ENCODE data around the gene MLC1. TPM values are rescaled to one million over a fixed set of nuclear protein-coding genes. Genes with fewer than 3 reads are reported as not detected.

The MLC1 gene
- total RNA-seq, 1 donor from 2014 or later: 0.09 TPM

DNA sequence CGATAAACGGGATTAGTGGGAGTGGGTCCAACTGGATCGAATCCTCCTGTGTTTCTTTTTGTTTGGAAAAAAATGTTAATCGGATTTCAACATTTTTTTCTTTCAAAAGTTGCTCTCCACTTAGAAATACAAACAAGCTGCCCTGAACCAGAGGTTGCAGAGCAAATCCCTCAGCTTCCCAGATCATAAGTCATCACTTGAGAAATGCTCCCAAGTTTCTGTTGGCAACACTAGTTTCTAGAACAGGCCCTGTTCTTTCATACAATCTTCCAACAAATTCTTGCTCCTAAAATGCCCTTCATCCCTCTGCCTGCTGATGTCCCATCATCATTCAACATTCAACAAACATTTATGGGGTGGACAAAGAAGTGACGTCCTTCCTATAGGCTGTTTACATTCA, 1.3 kb upstream of the MLC1 start:
- Histone ChIP-seq H3K9ac (ENCODE audit: low read length) (no peak overlapping the region), H3K4me3 (ENCODE audit: insufficient read depth, low read depth, low read length) (no peak overlapping the region), H3K4me2 (ENCODE audit: low read length) (no peak overlapping the region), H4K20me1 (ENCODE audit: insufficient read depth, low read length) (no peaks in the 10 kb centered on the region), H3K4me1 (ENCODE audit: insufficient read depth, low read length) (peaks cover 4% of the 10 kb centered on the region), H2AFZ (ENCODE audit: low read depth, low read length) (no peak overlapping the region), H3K36me3 (ENCODE audit: insufficient read depth, low read length) (no peaks in the 10 kb centered on the region), H3K27ac (ENCODE audit: low read depth, low read length) (no peak overlapping the region), H3K79me2 (ENCODE audit: insufficient read depth, low read length) (no peaks in the 10 kb centered on the region), H3K9me3 (ENCODE audit: insufficient read depth, low read depth, low read length) (no peaks in the 10 kb centered on the region), H3K27me3 (ENCODE audit: insufficient read depth, low read length) (peaks cover 2% of the 10 kb centered on the region)
- Mint-ChIP-seq H3K27ac (ENCODE audit: unreplicated experiment) (peak overlapping the region; percentile 7), H3K9me3 (ENCODE audit: unreplicated experiment) (peaks cover 13% of the 10 kb centered on the region), H3K4me3 (ENCODE audit: unreplicated experiment) (no peak overlapping the region), H3K27me3 (ENCODE audit: low read depth, unreplicated experiment) (peaks cover 13% of the 10 kb centered on the region), H3K4me1 (ENCODE audit: low read depth, unreplicated experiment) (peaks cover 7% of the 10 kb centered on the region), H3K36me3 (ENCODE audit: low read depth, unreplicated experiment) (no peaks in the 10 kb centered on the region)
- DNase-seq (ENCODE audit: low read depth) (peak; percentile 83), FAIRE-seq (no peak)
- no peak for TF ChIP-seq EZH2 (IDR thresholded peaks at IDR 0.05; ENCODE audit: insufficient read depth, low read length)
- TF ChIP-seq, protein P1, sequence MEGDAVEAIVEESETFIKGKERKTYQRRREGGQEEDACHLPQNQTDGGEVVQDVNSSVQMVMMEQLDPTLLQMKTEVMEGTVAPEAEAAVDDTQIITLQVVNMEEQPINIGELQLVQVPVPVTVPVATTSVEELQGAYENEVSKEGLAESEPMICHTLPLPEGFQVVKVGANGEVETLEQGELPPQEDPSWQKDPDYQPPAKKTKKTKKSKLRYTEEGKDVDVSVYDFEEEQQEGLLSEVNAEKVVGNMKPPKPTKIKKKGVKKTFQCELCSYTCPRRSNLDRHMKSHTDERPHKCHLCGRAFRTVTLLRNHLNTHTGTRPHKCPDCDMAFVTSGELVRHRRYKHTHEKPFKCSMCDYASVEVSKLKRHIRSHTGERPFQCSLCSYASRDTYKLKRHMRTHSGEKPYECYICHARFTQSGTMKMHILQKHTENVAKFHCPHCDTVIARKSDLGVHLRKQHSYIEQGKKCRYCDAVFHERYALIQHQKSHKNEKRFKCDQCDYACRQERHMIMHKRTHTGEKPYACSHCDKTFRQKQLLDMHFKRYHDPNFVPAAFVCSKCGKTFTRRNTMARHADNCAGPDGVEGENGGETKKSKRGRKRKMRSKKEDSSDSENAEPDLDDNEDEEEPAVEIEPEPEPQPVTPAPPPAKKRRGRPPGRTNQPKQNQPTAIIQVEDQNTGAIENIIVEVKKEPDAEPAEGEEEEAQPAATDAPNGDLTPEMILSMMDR (IDR thresholded peaks at IDR 0.05; ENCODE audit: insufficient read depth, low read depth, low read length): no peak

DNA sequence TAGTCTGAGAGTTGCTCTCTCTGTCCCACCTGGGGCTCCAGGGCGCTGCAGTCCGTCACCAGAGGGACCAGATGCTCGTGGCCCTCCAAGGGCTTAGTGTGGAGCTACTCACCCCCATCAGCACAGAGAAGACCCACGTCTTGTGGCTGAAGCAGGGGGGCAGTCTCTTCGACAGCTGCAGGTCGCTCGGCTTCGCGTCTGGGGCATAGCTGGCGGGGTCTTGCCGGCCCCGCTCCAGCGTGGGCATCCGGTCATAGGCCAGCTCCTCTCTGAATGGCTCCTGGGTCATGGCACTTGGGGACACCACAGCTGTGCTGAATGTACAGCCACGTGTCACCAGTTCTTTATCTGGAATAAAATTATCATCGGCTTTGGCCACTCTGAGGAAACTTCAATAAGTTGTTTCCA, 608 bp downstream of the MLC1 start:
- Histone ChIP-seq H3K27me3 (ENCODE audit: insufficient read depth, low read length) (peaks cover 2% of the 10 kb centered on the region), H4K20me1 (ENCODE audit: insufficient read depth, low read length) (no peaks in the 10 kb centered on the region), H3K79me2 (ENCODE audit: insufficient read depth, low read length) (no peaks in the 10 kb centered on the region), H3K4me1 (ENCODE audit: insufficient read depth, low read length) (peaks cover 4% of the 10 kb centered on the region), H3K36me3 (ENCODE audit: insufficient read depth, low read length) (no peaks in the 10 kb centered on the region), H2AFZ (ENCODE audit: low read depth, low read length) (no peak overlapping the region), H3K9me3 (ENCODE audit: insufficient read depth, low read depth, low read length) (no peaks in the 10 kb centered on the region), H3K27ac (ENCODE audit: low read depth, low read length) (no peak overlapping the region), H3K9ac (ENCODE audit: low read length) (no peak overlapping the region), H3K4me3 (ENCODE audit: insufficient read depth, low read depth, low read length) (peak overlapping the region; percentile 21), H3K4me2 (ENCODE audit: low read length) (no peak overlapping the region)
- peaks cover 15% of the 10 kb centered on the region for H3K27me3 Mint-ChIP-seq (ENCODE audit: low read depth, unreplicated experiment)
- H3K36me3 Mint-ChIP-seq (ENCODE audit: low read depth, unreplicated experiment): no peaks in the 10 kb centered on the region
- no peak for TF ChIP-seq EZH2 (IDR thresholded peaks at IDR 0.05; ENCODE audit: insufficient read depth, low read length)
- TF ChIP-seq, protein P1 (IDR thresholded peaks at IDR 0.05; ENCODE audit: insufficient read depth, low read depth, low read length): no peak
- no peak overlapping the region for H3K27ac Mint-ChIP-seq (ENCODE audit: unreplicated experiment)
- H3K9me3 Mint-ChIP-seq (ENCODE audit: unreplicated experiment): peaks cover 10% of the 10 kb centered on the region
- no peak for FAIRE-seq
- peaks cover 7% of the 10 kb centered on the region for H3K4me1 Mint-ChIP-seq (ENCODE audit: low read depth, unreplicated experiment)
- no peak for DNase-seq (ENCODE audit: low read depth)
- no peak overlapping the region for H3K4me3 Mint-ChIP-seq (ENCODE audit: unreplicated experiment)

DNA sequence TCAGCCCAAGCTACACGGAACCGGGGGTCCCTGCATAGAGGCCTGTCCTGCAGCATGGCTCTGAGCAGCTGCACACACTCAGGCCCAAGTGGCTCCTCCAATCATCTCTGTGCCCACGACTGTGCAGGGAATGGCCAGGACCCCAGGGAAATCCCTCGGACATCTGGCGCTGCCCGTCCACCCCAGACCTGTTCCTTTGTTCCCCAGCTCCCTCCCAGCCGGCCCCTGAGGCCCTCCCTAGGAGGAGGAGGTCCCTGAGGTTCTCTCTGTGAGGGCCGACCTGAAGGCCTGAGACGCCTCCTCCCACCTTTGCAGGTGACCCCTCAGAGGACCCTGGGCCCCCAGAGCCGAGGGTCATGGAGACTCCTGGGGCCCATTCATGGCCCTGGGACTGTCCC, 1.1 kb downstream of the MLC1 start:
- Histone ChIP-seq H3K4me2 (ENCODE audit: low read length) (peak overlapping the region; percentile 39), H3K79me2 (ENCODE audit: insufficient read depth, low read length) (no peaks in the 10 kb centered on the region), H4K20me1 (ENCODE audit: insufficient read depth, low read length) (no peaks in the 10 kb centered on the region), H2AFZ (ENCODE audit: low read depth, low read length) (no peak overlapping the region), H3K27ac (ENCODE audit: low read depth, low read length) (no peak overlapping the region), H3K36me3 (ENCODE audit: insufficient read depth, low read length) (no peaks in the 10 kb centered on the region), H3K9ac (ENCODE audit: low read length) (no peak overlapping the region), H3K4me3 (ENCODE audit: insufficient read depth, low read depth, low read length) (no peak overlapping the region), H3K9me3 (ENCODE audit: insufficient read depth, low read depth, low read length) (no peaks in the 10 kb centered on the region), H3K27me3 (ENCODE audit: insufficient read depth, low read length) (peaks cover 2% of the 10 kb centered on the region), H3K4me1 (ENCODE audit: insufficient read depth, low read length) (peaks cover 4% of the 10 kb centered on the region)
- no peak overlapping the region for H3K4me3 Mint-ChIP-seq (ENCODE audit: unreplicated experiment)
- TF ChIP-seq, protein P1 (IDR thresholded peaks at IDR 0.05; ENCODE audit: insufficient read depth, low read depth, low read length): no peak
- TF ChIP-seq EZH2 (IDR thresholded peaks at IDR 0.05; ENCODE audit: insufficient read depth, low read length): no peak
- peaks cover 15% of the 10 kb centered on the region for H3K27me3 Mint-ChIP-seq (ENCODE audit: low read depth, unreplicated experiment)
- H3K4me1 Mint-ChIP-seq (ENCODE audit: low read depth, unreplicated experiment): peaks cover 7% of the 10 kb centered on the region
- H3K27ac Mint-ChIP-seq (ENCODE audit: unreplicated experiment): no peak overlapping the region
- no peaks in the 10 kb centered on the region for H3K36me3 Mint-ChIP-seq (ENCODE audit: low read depth, unreplicated experiment)
- peaks cover 10% of the 10 kb centered on the region for H3K9me3 Mint-ChIP-seq (ENCODE audit: unreplicated experiment)
- FAIRE-seq (no peak), DNase-seq (ENCODE audit: low read depth) (no peak)
